ENCODE data around the gene BEST4. TPM values are rescaled to one million over a fixed set of nuclear protein-coding genes. Genes with fewer than 3 reads are reported as not detected.

BEST4 gene
- polyA plus RNA-seq, 1 of the 3 experiments (the other 2 are of a cell fraction), result 0.12 TPM

DNA sequence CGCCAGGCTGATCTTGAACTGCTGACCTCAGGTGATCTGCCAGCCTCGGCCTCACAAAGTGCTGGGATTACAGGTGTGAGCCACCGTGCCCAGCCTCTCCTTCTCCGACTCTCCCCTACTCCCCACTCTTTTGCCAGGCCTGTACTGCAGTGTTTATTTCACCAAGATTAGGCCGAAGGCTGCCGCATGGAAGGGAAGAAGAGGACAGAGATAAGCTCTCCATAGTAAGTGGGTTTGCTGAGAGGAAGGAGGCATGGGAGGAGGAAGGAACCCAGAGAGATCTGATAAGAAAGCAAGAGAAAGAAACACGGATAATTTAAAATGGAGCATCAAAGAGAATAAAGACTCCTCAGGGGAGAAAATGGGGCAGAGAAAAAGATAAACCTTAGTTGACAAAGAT, 46.4 kb upstream of the BEST4 start:
- H3K9me3 ChIP-seq, result no peaks in the 10 kb centered on the region
- CTCF ChIA-PET, result interaction anchor here (0.6 to 1.5 kb wide), 5 partner anchors 11 to 466 kb away, joined by 3 to 6 read pairs (median 4); no protein-coding TSS in a partner anchor

DNA sequence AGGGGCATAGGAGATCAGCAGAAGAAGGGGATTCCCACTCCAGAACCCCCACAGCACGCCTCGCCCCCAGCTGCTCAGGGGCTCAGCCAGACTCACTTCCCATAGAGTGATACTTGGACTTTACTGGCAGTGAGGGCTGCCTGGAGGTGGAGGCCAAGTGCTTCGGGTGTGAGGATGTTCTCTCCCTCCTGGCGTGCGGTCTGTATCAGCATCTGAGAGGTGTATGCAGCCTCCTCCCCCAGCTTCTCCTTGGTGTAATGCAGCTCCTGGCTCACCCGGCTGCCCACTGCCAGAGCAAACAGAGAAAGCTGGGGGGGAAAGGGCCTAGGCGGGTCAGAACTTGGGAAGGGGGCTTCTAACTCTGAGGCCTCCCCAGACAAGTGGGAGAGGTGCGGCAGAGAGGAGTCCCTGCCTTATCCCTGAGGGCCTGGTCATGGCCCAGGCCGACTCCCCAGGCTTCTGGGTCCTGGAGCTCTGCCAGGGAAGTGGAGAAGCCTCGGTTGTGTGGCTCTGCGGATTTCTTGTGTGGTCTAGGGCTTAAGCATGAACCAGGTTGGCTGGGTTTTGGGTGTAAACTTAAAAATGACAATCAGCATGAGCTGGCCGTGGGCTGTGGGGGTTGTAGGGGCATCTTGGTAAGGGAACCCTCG, 44.2 kb upstream of the BEST4 start:
- 86% methylated on average over 12 of the region's 13 CpGs for whole genome bisulfite sequencing (ENCODE audit: low lambda C conversion rate)
- Histone ChIP-seq H3K79me2 (ENCODE audit: insufficient read depth) (no peaks in the 10 kb centered on the region), H3K36me3 (replicated peaks in 1 of 2; ENCODE audit: control insufficient read depth in 1 of 2, insufficient read depth in 2 of 2, low read length in 1 of 2) (no peaks in the 10 kb centered on the region), H3F3A (replicated peaks; ENCODE audit: insufficient read depth) (no peaks in the 10 kb centered on the region), H2AFZ (ENCODE audit: low read depth) (no peak overlapping the region), H3K27ac (ENCODE audit: low read depth in 2 of 2, low read length in 1 of 2) (no peak overlapping the region), H3K4me3 (ENCODE audit: low read depth in 2 of 2, low read length in 1 of 2) (no peak overlapping the region), H3K4me1 (ENCODE audit: control insufficient read depth in 1 of 2, insufficient read depth in 2 of 2, low read depth in 1 of 2, low read length in 1 of 2) (peaks cover 0 to 2% of the 10 kb centered on the region in 2 experiments; a peak in 1 of 4 replicates), H3K9ac (no peak overlapping the region), H3K9me3 (no peaks in the 10 kb centered on the region), H4K20me1 (ENCODE audit: insufficient read depth) (no peaks in the 10 kb centered on the region), H3K27me3 (ENCODE audit: insufficient read depth) (no peaks in the 10 kb centered on the region), H3K9me2 (no peaks in the 10 kb centered on the region), H3K4me2 (no peak overlapping the region)
- POLR2A ChIA-PET, result no interaction called here
- peak; percentile 24 for DNase-seq
- CTCF ChIA-PET, result interaction anchor here (0.9 to 1.7 kb wide), 4 partner anchors 11 to 467 kb away, joined by 4 to 7 read pairs (median 6); partner anchors contain the start of genes HECTD3 and UROD
- TF ChIP-seq MXI1 (IDR thresholded peaks at IDR 0.05; ENCODE audit: low read depth, low read length) (no peak), RAD21 (IDR thresholded peaks at IDR 0.05; ENCODE audit: low read length) (no peak), NFIC (IDR thresholded peaks at IDR 0.05; ENCODE audit: borderline replicate concordance) (no peak), SMC3 (IDR thresholded peaks at IDR 0.05; ENCODE audit: low read depth, low read length) (no peak), NRF1 (IDR thresholded peaks at IDR 0.05; ENCODE audit: low read depth, low read length) (no peak), POLR2AphosphoS5 (IDR thresholded peaks at IDR 0.05; ENCODE audit: low read depth, low read length) (no peak), EP300 (IDR thresholded peaks at IDR 0.05; ENCODE audit: borderline replicate concordance in 1 of 2, low read depth in 1 of 2, low read length in 1 of 2) (no peak), TEAD4 (IDR thresholded peaks at IDR 0.05; ENCODE audit: borderline replicate concordance, insufficient read depth) (no peak), EZH2phosphoT487 (IDR thresholded peaks at IDR 0.05; ENCODE audit: borderline replicate concordance, low read depth) (no peak), YY1 (IDR thresholded peaks at IDR 0.05; ENCODE audit: low read depth) (no peak), FOXM1 (IDR thresholded peaks at IDR 0.05; ENCODE audit: low read depth) (no peak), GATA2 (CRISPR knock-in tag; IDR thresholded peaks at IDR 0.05) (no peak)
- TF ChIP-seq, protein P1, sequence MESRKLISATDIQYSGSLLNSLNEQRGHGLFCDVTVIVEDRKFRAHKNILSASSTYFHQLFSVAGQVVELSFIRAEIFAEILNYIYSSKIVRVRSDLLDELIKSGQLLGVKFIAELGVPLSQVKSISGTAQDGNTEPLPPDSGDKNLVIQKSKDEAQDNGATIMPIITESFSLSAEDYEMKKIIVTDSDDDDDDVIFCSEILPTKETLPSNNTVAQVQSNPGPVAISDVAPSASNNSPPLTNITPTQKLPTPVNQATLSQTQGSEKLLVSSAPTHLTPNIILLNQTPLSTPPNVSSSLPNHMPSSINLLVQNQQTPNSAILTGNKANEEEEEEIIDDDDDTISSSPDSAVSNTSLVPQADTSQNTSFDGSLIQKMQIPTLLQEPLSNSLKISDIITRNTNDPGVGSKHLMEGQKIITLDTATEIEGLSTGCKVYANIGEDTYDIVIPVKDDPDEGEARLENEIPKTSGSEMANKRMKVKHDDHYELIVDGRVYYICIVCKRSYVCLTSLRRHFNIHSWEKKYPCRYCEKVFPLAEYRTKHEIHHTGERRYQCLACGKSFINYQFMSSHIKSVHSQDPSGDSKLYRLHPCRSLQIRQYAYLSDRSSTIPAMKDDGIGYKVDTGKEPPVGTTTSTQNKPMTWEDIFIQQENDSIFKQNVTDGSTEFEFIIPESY (IDR thresholded peaks at IDR 0.05; ENCODE audit: borderline replicate concordance, low read depth), result no peak
- TF ChIP-seq, protein P2, sequence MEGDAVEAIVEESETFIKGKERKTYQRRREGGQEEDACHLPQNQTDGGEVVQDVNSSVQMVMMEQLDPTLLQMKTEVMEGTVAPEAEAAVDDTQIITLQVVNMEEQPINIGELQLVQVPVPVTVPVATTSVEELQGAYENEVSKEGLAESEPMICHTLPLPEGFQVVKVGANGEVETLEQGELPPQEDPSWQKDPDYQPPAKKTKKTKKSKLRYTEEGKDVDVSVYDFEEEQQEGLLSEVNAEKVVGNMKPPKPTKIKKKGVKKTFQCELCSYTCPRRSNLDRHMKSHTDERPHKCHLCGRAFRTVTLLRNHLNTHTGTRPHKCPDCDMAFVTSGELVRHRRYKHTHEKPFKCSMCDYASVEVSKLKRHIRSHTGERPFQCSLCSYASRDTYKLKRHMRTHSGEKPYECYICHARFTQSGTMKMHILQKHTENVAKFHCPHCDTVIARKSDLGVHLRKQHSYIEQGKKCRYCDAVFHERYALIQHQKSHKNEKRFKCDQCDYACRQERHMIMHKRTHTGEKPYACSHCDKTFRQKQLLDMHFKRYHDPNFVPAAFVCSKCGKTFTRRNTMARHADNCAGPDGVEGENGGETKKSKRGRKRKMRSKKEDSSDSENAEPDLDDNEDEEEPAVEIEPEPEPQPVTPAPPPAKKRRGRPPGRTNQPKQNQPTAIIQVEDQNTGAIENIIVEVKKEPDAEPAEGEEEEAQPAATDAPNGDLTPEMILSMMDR (IDR thresholded peaks at IDR 0.05), result no peak
- TF ChIP-seq, protein P3, sequence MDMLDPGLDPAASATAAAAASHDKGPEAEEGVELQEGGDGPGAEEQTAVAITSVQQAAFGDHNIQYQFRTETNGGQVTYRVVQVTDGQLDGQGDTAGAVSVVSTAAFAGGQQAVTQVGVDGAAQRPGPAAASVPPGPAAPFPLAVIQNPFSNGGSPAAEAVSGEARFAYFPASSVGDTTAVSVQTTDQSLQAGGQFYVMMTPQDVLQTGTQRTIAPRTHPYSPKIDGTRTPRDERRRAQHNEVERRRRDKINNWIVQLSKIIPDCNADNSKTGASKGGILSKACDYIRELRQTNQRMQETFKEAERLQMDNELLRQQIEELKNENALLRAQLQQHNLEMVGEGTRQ (IDR thresholded peaks at IDR 0.05; ENCODE audit: borderline replicate concordance, low read depth, low read length), result no peak

More for the DNA sequence above, 46.4 kb upstream of the BEST4 start:
- Histone ChIP-seq H3K4me2 (no peak overlapping the region), H3F3A (replicated peaks; ENCODE audit: insufficient read depth) (peaks cover 3% of the 10 kb centered on the region), H4K20me1 (ENCODE audit: insufficient read depth) (no peaks in the 10 kb centered on the region), H3K79me2 (ENCODE audit: insufficient read depth) (no peaks in the 10 kb centered on the region), H3K36me3 (replicated peaks in 1 of 2; ENCODE audit: control insufficient read depth in 1 of 2, insufficient read depth in 2 of 2, low read length in 1 of 2) (no peaks in the 10 kb centered on the region), H3K9ac (no peak overlapping the region), H3K4me3 (ENCODE audit: low read depth in 2 of 2, low read length in 1 of 2) (no peak overlapping the region), H3K9me2 (no peaks in the 10 kb centered on the region), H3K27me3 (ENCODE audit: insufficient read depth) (no peaks in the 10 kb centered on the region), H2AFZ (ENCODE audit: low read depth) (no peak overlapping the region), H3K4me1 (ENCODE audit: control insufficient read depth in 1 of 2, insufficient read depth in 2 of 2, low read depth in 1 of 2, low read length in 1 of 2) (peaks cover 0 to 2% of the 10 kb centered on the region in 2 experiments; a peak in 1 of 4 replicates), H3K27ac (ENCODE audit: low read depth in 2 of 2, low read length in 1 of 2) (no peak overlapping the region)
- DNase-seq, result no peak
- TF ChIP-seq, protein P2 (IDR thresholded peaks at IDR 0.05), result no peak
- TF ChIP-seq RCOR1 (IDR thresholded peaks at IDR 0.05; ENCODE audit: low read length) (no peak), YY1 (IDR thresholded peaks at IDR 0.05; ENCODE audit: low read depth) (no peak), POLR2AphosphoS5 (IDR thresholded peaks at IDR 0.05; ENCODE audit: low read depth, low read length) (no peak)
- TF ChIP-seq, protein P4, sequence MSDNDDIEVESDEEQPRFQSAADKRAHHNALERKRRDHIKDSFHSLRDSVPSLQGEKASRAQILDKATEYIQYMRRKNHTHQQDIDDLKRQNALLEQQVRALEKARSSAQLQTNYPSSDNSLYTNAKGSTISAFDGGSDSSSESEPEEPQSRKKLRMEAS (IDR thresholded peaks at IDR 0.05; ENCODE audit: low read depth), result no peak
- 90% methylated on average over 7 of the region's 7 CpGs for WGBS (ENCODE audit: low lambda C conversion rate)
- POLR2A ChIA-PET, result no interaction called here

Measured in SK-N-SH (cell line).